ENCODE results near the gene ERAP2.

- no peak for TF ChIP-seq CTCF (conservative IDR thresholded peaks at IDR 0.05 in 1 of 2, IDR thresholded peaks at IDR 0.05 in 1 of 2; ENCODE audit: extremely low read depth in 1 of 2, insufficient read depth in 1 of 2, low read depth in 1 of 2, low read length in 2 of 2)
- no peak for TF ChIP-seq EZH2 (IDR thresholded peaks at IDR 0.05; ENCODE audit: borderline replicate concordance, low read length)
Measured at GRCh38 chr5:96851312-96852062, 24.8 kb upstream of the ERAP2 start.

All from mammary epithelial cell (primary cell).